Measurements from ENCODE around the gene GSK3A.

Gene GSK3A

GRCh38 chr19:42280815-42281145 is 38.4 kb upstream of the GSK3A start:
- no peak for DNase-seq (ENCODE audit: low read depth)

- DNase-seq (ENCODE audit: low read depth): peak; percentile 86
These were observed 37.8 kb upstream of the GSK3A start for GRCh38 chr19:42279902-42280814.

GRCh38 chr19:42279155-42279901 is 36.9 kb upstream of the GSK3A start:
- DNase-seq (ENCODE audit: low read depth): no peak

- DNase-seq (ENCODE audit: low read depth): no peak
These were observed 36.2 kb upstream of the GSK3A start for GRCh38 chr19:42278452-42279154.

GRCh38 chr19:42277821-42278451 is 35.5 kb upstream of the GSK3A start:
- DNase-seq (ENCODE audit: low read depth): no peak

- DNase-seq (ENCODE audit: low read depth): no peak
These were observed 34.4 kb upstream of the GSK3A start for GRCh38 chr19:42276821-42277220.

GRCh38 chr19:42276284-42276683 is 33.9 kb upstream of the GSK3A start:
- no peak for DNase-seq (ENCODE audit: low read depth)

- no peak for DNase-seq (ENCODE audit: low read depth)
These were observed 33.1 kb upstream of the GSK3A start for GRCh38 chr19:42275517-42275916.

GRCh38 chr19:42275103-42275502 is 32.7 kb upstream of the GSK3A start:
- no peak for DNase-seq (ENCODE audit: low read depth)

GRCh38 chr19:42274065-42274682 is 31.8 kb upstream of the GSK3A start:
- DNase-seq (ENCODE audit: low read depth): no peak

- DNase-seq (ENCODE audit: low read depth): no peak
These were observed 31.1 kb upstream of the GSK3A start for GRCh38 chr19:42273407-42274064.

- DNase-seq (ENCODE audit: low read depth): no peak
These were observed 30.6 kb upstream of the GSK3A start for GRCh38 chr19:42272989-42273406.

- DNase-seq (ENCODE audit: low read depth): no peak
These were observed 30.1 kb upstream of the GSK3A start for GRCh38 chr19:42272535-42272897.

GRCh38 chr19:42271861-42272534 is 29.6 kb upstream of the GSK3A start:
- no peak for DNase-seq (ENCODE audit: low read depth)

- no peak for DNase-seq (ENCODE audit: low read depth)
These were observed 28.6 kb upstream of the GSK3A start for GRCh38 chr19:42271045-42271419.

GRCh38 chr19:42270346-42271044 is 28.1 kb upstream of the GSK3A start:
- DNase-seq (ENCODE audit: low read depth): peak; percentile 63

GRCh38 chr19:42269478-42270345 is 27.3 kb upstream of the GSK3A start:
- no peak for DNase-seq (ENCODE audit: low read depth)

- peak; percentile 99 for DNase-seq (ENCODE audit: low read depth)
These were observed 26.5 kb upstream of the GSK3A start, which contains the start of gene CIC for GRCh38 chr19:42268704-42269477. Gene CIC, plus strand, starts transcription at chr19:42269252. Its CDS starts 2,532 bp downstream, at chr19:42271784.
